Activated T-cell treated with anti-CD3 and anti-CD28 coated beads, Interleukin-2, amount 50 U/mL, for 24 hours (primary cell): ENCODE results near the gene OXER1.
"Not testable (repeated sequence)": the region's sequence is repeated elsewhere in the genome, so short reads cannot be mapped to it uniquely, and the experiment has no call there.

Experiments
- DNase-seq: peaks from one replicate; pipeline ENCODE4 v3.0.0-alpha.2; 2020
- H3K27ac Mint-ChIP-seq: 2 replicates; pipeline ENCODE4 v1.8.0; 2020; ENCODE audit warnings: mild to moderate bottlenecking, mixed read lengths
- H3K27me3 Mint-ChIP-seq: 2 replicates; pipeline ENCODE4 v1.8.0; 2020; ENCODE audit warnings: mixed read lengths
- H3K36me3 Mint-ChIP-seq: 2 replicates; pipeline ENCODE4 v1.8.0; 2020; ENCODE audit warnings: low read depth, mixed read lengths
- H3K4me1 Mint-ChIP-seq: 2 replicates; pipeline ENCODE4 v1.8.0; 2020; ENCODE audit warnings: low read depth, mixed read lengths
- H3K4me3 Mint-ChIP-seq: 2 replicates; pipeline ENCODE4 v1.8.0; 2020; ENCODE audit warnings: mild to moderate bottlenecking, moderate library complexity, mixed read lengths
- H3K9me3 Mint-ChIP-seq: 2 replicates; pipeline ENCODE4 v1.8.0; 2020; ENCODE audit warnings: mixed read lengths

Gene OXER1

DNA sequence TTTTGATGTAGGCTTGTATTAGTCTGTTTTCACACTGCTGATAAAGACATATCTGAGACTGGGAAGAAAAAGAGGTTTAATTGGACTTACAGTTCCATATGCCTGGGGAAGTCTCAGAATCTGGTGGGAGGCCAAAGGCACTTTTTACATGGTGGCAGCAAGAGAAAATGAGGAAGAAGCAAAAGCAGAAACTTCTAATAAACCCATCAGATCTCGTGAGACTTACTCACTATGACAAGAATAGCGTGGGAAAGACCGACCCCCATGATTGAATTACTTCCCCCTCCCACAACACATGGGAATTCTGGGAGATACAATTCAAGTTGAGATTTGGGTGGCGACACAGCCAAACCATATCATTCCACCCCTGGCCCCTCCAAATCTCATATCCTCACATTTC lies 32.6 kb downstream of the OXER1 start:
- not testable (repeated sequence) for H3K27ac Mint-ChIP-seq, H3K4me3 Mint-ChIP-seq, H3K4me1 Mint-ChIP-seq, H3K27me3 Mint-ChIP-seq, DNase-seq
- peaks cover 27% of the 10 kb centered on the region for H3K9me3 Mint-ChIP-seq
- peaks cover 76% of the 10 kb centered on the region for H3K36me3 Mint-ChIP-seq

- H3K27me3 Mint-ChIP-seq: no peaks in the 10 kb centered on the region
- no peak overlapping the region for H3K27ac Mint-ChIP-seq
- H3K36me3 Mint-ChIP-seq: peaks cover 47% of the 10 kb centered on the region
- H3K4me3 Mint-ChIP-seq: no peak overlapping the region
- H3K9me3 Mint-ChIP-seq: peaks cover 9% of the 10 kb centered on the region
- H3K4me1 Mint-ChIP-seq: peaks cover 19% of the 10 kb centered on the region
- DNase-seq: no peak
Measured at GRCh38 chr2:42726680-42727079, 37.3 kb downstream of the OXER1 start.

- H3K36me3 Mint-ChIP-seq: peaks cover 38% of the 10 kb centered on the region
- no peak overlapping the region for H3K4me3 Mint-ChIP-seq
- H3K9me3 Mint-ChIP-seq: peaks cover 9% of the 10 kb centered on the region
- no peaks in the 10 kb centered on the region for H3K27me3 Mint-ChIP-seq
- DNase-seq: no peak
- H3K27ac Mint-ChIP-seq: no peak overlapping the region
- H3K4me1 Mint-ChIP-seq: peaks cover 19% of the 10 kb centered on the region
Measured at GRCh38 chr2:42725657-42726056, 38.3 kb downstream of the OXER1 start.

- no peak overlapping the region for H3K4me3 Mint-ChIP-seq
- no peaks in the 10 kb centered on the region for H3K27me3 Mint-ChIP-seq
- H3K9me3 Mint-ChIP-seq: peaks cover 5% of the 10 kb centered on the region
- peaks cover 19% of the 10 kb centered on the region for H3K4me1 Mint-ChIP-seq
- H3K27ac Mint-ChIP-seq: no peak overlapping the region
- DNase-seq: no peak
- peaks cover 30% of the 10 kb centered on the region for H3K36me3 Mint-ChIP-seq
Measured at GRCh38 chr2:42724886-42725285, 39.0 kb downstream of the OXER1 start.

GRCh38 chr2:42723465-42723864 lies 40.5 kb downstream of the OXER1 start:
- Mint-ChIP-seq H3K36me3 (peaks cover 19% of the 10 kb centered on the region), H3K27me3 (no peaks in the 10 kb centered on the region), H3K4me3 (no peak overlapping the region), H3K27ac (no peak overlapping the region), H3K4me1 (peaks cover 19% of the 10 kb centered on the region), H3K9me3 (no peaks in the 10 kb centered on the region)
- no peak for DNase-seq

- Mint-ChIP-seq H3K4me1 (peaks cover 19% of the 10 kb centered on the region), H3K36me3 (peaks cover 16% of the 10 kb centered on the region), H3K27me3 (no peaks in the 10 kb centered on the region), H3K9me3 (no peaks in the 10 kb centered on the region), H3K4me3 (no peak overlapping the region), H3K27ac (peak overlapping the region; percentile 51)
- DNase-seq: no peak
Measured at GRCh38 chr2:42722320-42723190, 41.4 kb downstream of the OXER1 start.

DNA sequence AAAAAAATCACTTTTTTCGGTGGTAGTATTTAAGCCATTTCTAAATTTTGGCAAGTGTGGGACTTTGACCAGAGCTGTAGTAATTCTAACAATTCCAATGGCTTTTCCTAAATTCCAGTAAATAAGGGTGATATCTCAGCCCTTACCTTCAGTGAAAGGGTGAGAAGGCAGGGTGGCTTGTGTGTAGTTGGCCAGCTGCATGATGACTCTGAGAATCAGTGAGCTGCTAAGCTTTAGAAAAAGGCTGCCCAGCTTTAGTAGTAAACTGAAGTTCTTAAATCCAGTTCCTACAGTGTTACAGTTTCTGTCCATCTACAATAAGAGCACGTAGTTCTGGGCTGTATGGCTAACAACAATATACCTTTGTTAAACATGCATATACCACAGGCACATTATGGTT lies 42.0 kb downstream of the OXER1 start:
- H3K27me3 Mint-ChIP-seq: no peaks in the 10 kb centered on the region
- H3K36me3 Mint-ChIP-seq: peaks cover 16% of the 10 kb centered on the region
- H3K4me1 Mint-ChIP-seq: peaks cover 19% of the 10 kb centered on the region
- DNase-seq: no peak
- H3K4me3 Mint-ChIP-seq: no peak overlapping the region
- no peaks in the 10 kb centered on the region for H3K9me3 Mint-ChIP-seq
- peak overlapping the region; percentile 51 for H3K27ac Mint-ChIP-seq

- DNase-seq: no peak
- no peak overlapping the region for H3K27ac Mint-ChIP-seq
- H3K9me3 Mint-ChIP-seq: no peaks in the 10 kb centered on the region
- H3K4me1 Mint-ChIP-seq: peaks cover 12% of the 10 kb centered on the region
- no peaks in the 10 kb centered on the region for H3K27me3 Mint-ChIP-seq
- no peak overlapping the region for H3K4me3 Mint-ChIP-seq
- peaks cover 1% of the 10 kb centered on the region for H3K36me3 Mint-ChIP-seq
Measured at GRCh38 chr2:42714686-42715085, 49.2 kb downstream of the OXER1 start.

DNA sequence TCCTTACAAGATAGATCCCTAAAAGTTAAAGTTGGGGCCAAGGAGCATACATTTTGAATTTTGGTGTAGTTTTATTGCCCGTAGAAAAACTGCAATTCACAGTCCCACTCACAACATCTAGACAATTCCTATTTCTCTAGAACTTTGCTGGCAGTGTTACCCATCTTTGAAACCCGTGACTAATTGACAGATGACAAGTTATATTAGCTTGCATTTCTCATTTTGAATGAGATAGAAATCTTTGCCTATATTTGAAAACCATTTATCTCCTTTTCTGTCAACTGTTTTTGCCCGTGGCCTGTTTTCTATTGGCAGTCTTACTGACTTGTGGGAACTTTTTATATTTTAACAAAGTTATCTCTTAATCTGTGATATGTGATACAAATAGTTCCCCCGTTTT lies 50.0 kb downstream of the OXER1 start:
- Mint-ChIP-seq H3K36me3 (peaks cover 9% of the 10 kb centered on the region), H3K4me3 (no peak overlapping the region), H3K9me3 (no peaks in the 10 kb centered on the region), H3K27ac (no peak overlapping the region), H3K4me1 (peaks cover 12% of the 10 kb centered on the region), H3K27me3 (no peaks in the 10 kb centered on the region)
- no peak for DNase-seq

DNA sequence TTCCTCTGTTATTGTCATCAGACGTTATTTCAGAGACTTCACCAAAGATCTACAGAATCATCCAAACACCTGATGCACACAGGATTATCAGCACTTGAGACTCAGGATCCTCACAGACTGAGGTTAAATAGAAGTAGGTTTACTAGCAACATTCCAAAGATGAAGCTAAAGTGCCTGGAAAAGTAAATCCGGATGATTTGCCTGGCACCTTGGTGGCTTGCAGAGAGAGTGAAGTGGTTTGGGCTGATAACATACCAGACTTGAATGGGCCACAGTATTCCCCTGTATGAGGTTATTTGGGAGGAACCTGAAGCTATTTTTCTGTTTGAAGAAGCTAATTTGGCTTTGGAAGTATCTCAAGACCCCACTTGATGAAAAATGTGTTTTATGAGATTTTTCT lies 51.0 kb downstream of the OXER1 start:
- Mint-ChIP-seq H3K4me3 (no peak overlapping the region), H3K4me1 (peaks cover 12% of the 10 kb centered on the region), H3K27me3 (no peaks in the 10 kb centered on the region), H3K27ac (no peak overlapping the region), H3K36me3 (peaks cover 19% of the 10 kb centered on the region), H3K9me3 (no peaks in the 10 kb centered on the region)
- DNase-seq: no peak
